B cell (primary cell): ENCODE results near the gene SIKE1. TPM values are rescaled to one million over a fixed set of nuclear protein-coding genes. Genes with fewer than 3 reads are reported as not detected.

Experiments
- ATAC-seq: fragments of 200-7000 bp; cut with Tn5 transposase; one replicate; pipeline ENCODE4 v1.10.0; 2021; ENCODE audit warnings: low read depth, mild to moderate bottlenecking, moderate number of reproducible peaks, moderate library complexity
- CTCF ChIA-PET: fragments of 350-600 bp; sonication (Branson Sonifier 250); formaldehyde crosslinking; loops from one replicate; lab custom pipeline; 2021; ENCODE audit warnings: antibody characterized with exemption, inconsistent platforms; lab: Charles Lee
- POLR2A ChIA-PET: fragments of 350-600 bp; sonication (Branson Sonifier 250); formaldehyde crosslinking; loops from one replicate; lab custom pipeline; 2021; ENCODE audit warnings: antibody characterized with exemption; lab: Charles Lee
- DNase-seq: peaks from one replicate; pipeline ENCODE4 v3.0.0; 2013
- H2AFZ ChIP-seq: 2 replicates; pipeline ENCODE4 v1.6.1; 2012; ENCODE audit warnings: mild to moderate bottlenecking, low read depth, low read length; ENCODE audit not compliant: insufficient read depth, poor library complexity, severe bottlenecking
- H3K27ac ChIP-seq, 2 donors: 1 replicate in 1 of 2; 2 replicates in 1 of 2; pipeline ENCODE4 v1.5.1; 2012 to 2013; ENCODE audit warnings: low read length in 2 of 2, mild to moderate bottlenecking in 2 of 2, moderate library complexity in 1 of 2
- H3K27me3 ChIP-seq, 4 experiments: fragments of 200-600 bp in 1 of 4; sonication (generic) in 1 of 4; replicated peaks in 1 of 4; 1 replicate in 2 of 4; 2 replicates in 2 of 4; pipeline versions ENCODE4 v1.6.1 to v1.7.0; 2013 to 2016; ENCODE audit warnings: low read length in 3 of 4, mild to moderate bottlenecking in 2 of 4, mixed read lengths in 1 of 4, moderate library complexity in 1 of 4; ENCODE audit not compliant: insufficient read depth in 4 of 4, control insufficient read depth in 3 of 4; ENCODE audit errors: control extremely low read depth in 1 of 4
- H3K36me3 ChIP-seq, 2 experiments: replicated peaks in 1 of 2; 1 replicate in 1 of 2; 2 replicates in 1 of 2; pipeline versions ENCODE4 v1.6.1 to v1.7.1; 2013; ENCODE audit warnings: low read length in 1 of 2; ENCODE audit not compliant: insufficient read depth in 2 of 2, control insufficient read depth in 1 of 2; ENCODE audit errors: control extremely low read depth in 1 of 2, extremely low read depth in 1 of 2
- H3K4me1 ChIP-seq, 2 donors: fragments of 200-600 bp in 1 of 2; sonication (generic) in 1 of 2; 1 replicate in 1 of 2; 2 replicates in 1 of 2; pipeline versions ENCODE4 v1.5.1 to v1.6.1; 2013 to 2017; ENCODE audit warnings: low read length in 2 of 2; ENCODE audit not compliant: control insufficient read depth in 2 of 2, insufficient read depth in 2 of 2
- H3K4me2 ChIP-seq: replicated peaks from 2 replicates; pipeline ENCODE3; 2012; ENCODE audit warnings: mild to moderate bottlenecking, low read depth, low read length; ENCODE audit not compliant: poor library complexity, severe bottlenecking
- H3K4me3 ChIP-seq, 5 experiments: fragments of 200-600 bp in 1 of 5; sonication (generic) in 1 of 5; 1 replicate in 3 of 5; 2 replicates in 2 of 5; pipeline versions ENCODE4 v1.5.1 to v1.7.0; 2011 to 2016; ENCODE audit warnings: low read length in 4 of 5, mild to moderate bottlenecking in 4 of 5, low read depth in 2 of 5, control low read depth in 1 of 5, moderate library complexity in 1 of 5; ENCODE audit not compliant: insufficient read depth in 1 of 5; ENCODE audit errors: control extremely low read depth in 1 of 5, extremely low read depth in 1 of 5
- H3K79me2 ChIP-seq: fragments of 200-600 bp; sonication (generic); one replicate; pipeline ENCODE4 v1.6.0; 2016; ENCODE audit warnings: low read length; ENCODE audit not compliant: control insufficient read depth, insufficient read depth
- H3K9ac ChIP-seq: fragments of 200-600 bp; sonication (generic); 2 replicates; pipeline ENCODE4 v1.6.1; 2017; ENCODE audit warnings: mild to moderate bottlenecking, low read length, moderate library complexity
- H3K9me3 ChIP-seq, 3 donors: one replicate each; pipeline versions ENCODE4 v1.6.1 to v1.7.1; 2013; ENCODE audit warnings: low read length in 2 of 3; ENCODE audit not compliant: control insufficient read depth in 2 of 3, insufficient read depth in 1 of 3; ENCODE audit errors: control extremely low read depth in 1 of 3
- H4K20me1 ChIP-seq: 2 replicates; pipeline ENCODE4 v1.6.0; 2012; ENCODE audit warnings: mild to moderate bottlenecking, low read length; ENCODE audit not compliant: insufficient read depth, control insufficient read depth, poor library complexity, severe bottlenecking
- H3K27ac Mint-ChIP-seq: one replicate; pipeline ENCODE4 v1.8.0; 2021; ENCODE audit warnings: mixed read lengths
- H3K27me3 Mint-ChIP-seq: one replicate; pipeline ENCODE4 v1.8.0; 2021; ENCODE audit warnings: mixed read lengths
- H3K4me1 Mint-ChIP-seq: one replicate; pipeline ENCODE4 v1.8.0; 2021; ENCODE audit warnings: mixed read lengths
- H3K4me3 Mint-ChIP-seq: one replicate; pipeline ENCODE4 v1.8.0; 2021; ENCODE audit warnings: mixed read lengths
- H3K9me3 Mint-ChIP-seq: one replicate; pipeline ENCODE4 v1.8.0; 2022; ENCODE audit warnings: mixed read lengths; ENCODE audit not compliant: insufficient read depth
- CTCF ChIP-seq: fragments of 200-600 bp; IDR thresholded peaks from one replicate; pipeline ENCODE4 v1.8.0; 2022; ENCODE audit warnings: antibody characterized with exemption, mild to moderate bottlenecking
- EZH2 ChIP-seq: IDR thresholded peaks from 2 replicates; pipeline ENCODE4 v1.6.1; 2012; ENCODE audit warnings: borderline replicate concordance, low read depth, mild to moderate bottlenecking, moderate library complexity, low read length; ENCODE audit not compliant: insufficient read depth, poor library complexity, severe bottlenecking
- WGBS: methylation state at CpG from one replicate; pipeline ENCODE4 v1.1.5; 2013; ENCODE audit warnings: missing lambda C conversion rate; ENCODE audit not compliant: insufficient coverage; 5-methylcytosine and 5-hydroxymethylcytosine counted together
- intact Hi-C: fragments of 100-400 bp; cut with micrococcal nuclease; formaldehyde crosslinking; loops from one replicate; pipeline ENCODE4 v1.10.0; 2022
- polyA plus RNA-seq: library from polyadenylated mRNA; depleted of rRNA; stranded (reverse); fragments of >200 nt; gene quantifications from 2 replicates; pipeline ENCODE4 v1.2.3, GENCODE V29; 2012
- total RNA-seq, 2 donors: library from RNA; stranded (reverse); fragments of 120-200 nt in 1 of 2; gene quantifications; 1 replicate in 1 of 2; 2 replicates in 1 of 2; pipeline versions ENCODE4 v1.2.3 to v1.2.4, GENCODE V29; 2013 to 2022

The SIKE1 gene
- total and polyA plus RNA-seq, 2 donors (not counting 1 experiment from before 2014, with no cell fraction given): 18.4 to 47.8 TPM

GRCh38 chr1:114728553-114728952 lies 51.9 kb downstream of the SIKE1 start:
- CTCF ChIA-PET: no interaction called here
- H3K27me3 Mint-ChIP-seq: no peaks in the 10 kb centered on the region
- H3K27ac Mint-ChIP-seq: no peak overlapping the region
- Histone ChIP-seq H3K9me3 (no peaks in the 10 kb centered on the region), H3K4me2 (no peak overlapping the region), H3K4me1 (no peaks in the 10 kb centered on the region), H3K9ac (no peak overlapping the region), H3K79me2 (peaks cover 6% of the 10 kb centered on the region), H4K20me1 (peaks cover 8% of the 10 kb centered on the region), H3K27ac (no peak overlapping the region), H3K4me3 (no peak overlapping the region), H3K27me3 (no peaks in the 10 kb centered on the region), H3K36me3 (peaks cover 48 to 95% of the 10 kb centered on the region in 2 experiments), H2AFZ (no peak overlapping the region)
- intact Hi-C loops: no loop called here
- no CpG with 5 or more reads among the region's 2 CpGs for WGBS
- H3K4me1 Mint-ChIP-seq: no peaks in the 10 kb centered on the region
- POLR2A ChIA-PET: no interaction called here
- H3K9me3 Mint-ChIP-seq: no peaks in the 10 kb centered on the region
- DNase-seq: no peak
- ATAC-seq: no peak
- TF ChIP-seq CTCF: no peak
- TF ChIP-seq EZH2: no peak
- H3K4me3 Mint-ChIP-seq: no peak overlapping the region

- Histone ChIP-seq H3K27ac (no peak overlapping the region), H3K4me3 (no peak overlapping the region), H3K79me2 (no peaks in the 10 kb centered on the region), H3K27me3 (no peaks in the 10 kb centered on the region), H3K9ac (no peak overlapping the region), H4K20me1 (no peaks in the 10 kb centered on the region), H3K9me3 (no peaks in the 10 kb centered on the region), H3K4me2 (no peak overlapping the region), H3K36me3 (peaks cover 54 to 95% of the 10 kb centered on the region in 2 experiments), H3K4me1 (no peaks in the 10 kb centered on the region), H2AFZ (no peak overlapping the region)
- ATAC-seq (no peak), DNase-seq (no peak)
- Mint-ChIP-seq H3K4me1 (no peaks in the 10 kb centered on the region), H3K4me3 (no peak overlapping the region), H3K27me3 (no peaks in the 10 kb centered on the region), H3K9me3 (no peaks in the 10 kb centered on the region), H3K27ac (no peak overlapping the region)
- WGBS: 100% methylated on average over 1 of the region's 1 CpG
- intact Hi-C loops: no loop called here
- ChIA-PET CTCF (no interaction called here), POLR2A (no interaction called here)
- TF ChIP-seq EZH2: no peak
- no peak for TF ChIP-seq CTCF
Measured at GRCh38 chr1:114725230-114725629, 55.3 kb downstream of the SIKE1 start.
